ENCODE results near the gene DUSP15. TPM values are rescaled to one million over a fixed set of nuclear protein-coding genes. Genes with fewer than 3 reads are reported as not detected.

Gene DUSP15
- total and polyA plus RNA-seq, 12 donors = 2.4 to 17.6 (median 6.1) TPM

GRCh38 chr20:31883829-31884228 lies 13.5 kb upstream of the DUSP15 start:
- intact Hi-C loops (cut with DNase I) = no loop called here
- H3K27ac ChIP-seq = no peak overlapping the region

GRCh38 chr20:31881945-31882344 lies 11.6 kb upstream of the DUSP15 start:
- no peak for DNase-seq
- no peak overlapping the region for H3K4me3 ChIP-seq
- no peak for TF ChIP-seq CTCF (IDR thresholded peaks at IDR 0.05)
- no peak for TF ChIP-seq POLR2A (IDR thresholded peaks at IDR 0.05)
- H3K27me3 ChIP-seq = no peaks in the 10 kb centered on the region
- H3K9me3 ChIP-seq (replicated peaks in 1 of 3) = no peaks in the 10 kb centered on the region
- no peaks in the 10 kb centered on the region for H3K36me3 ChIP-seq (replicated peaks in 1 of 2)
- peaks cover 0 to 6% of the 10 kb centered on the region in 2 donors for H3K4me1 ChIP-seq (replicated peaks in 1 of 2)
- intact Hi-C loops (cut with DNase I) = no loop called here
- no peak overlapping the region for H3K27ac ChIP-seq
- 52 to 63% (median 57%) methylated on average over 5 of the region's 5 CpGs for WGBS, 4 donors

More at GRCh38 chr20:31883829-31884228, 13.5 kb upstream of the DUSP15 start:
- Histone ChIP-seq H3K4me1 (replicated peaks in 1 of 2) (peaks cover 0 to 4% of the 10 kb centered on the region in 2 donors), H3K9me3 (replicated peaks in 1 of 3) (no peaks in the 10 kb centered on the region), H3K4me3 (no peak overlapping the region), H3K36me3 (replicated peaks in 1 of 2) (no peaks in the 10 kb centered on the region), H3K27me3 (no peaks in the 10 kb centered on the region)
- TF ChIP-seq POLR2A (IDR thresholded peaks at IDR 0.05) = no peak
- TF ChIP-seq CTCF (IDR thresholded peaks at IDR 0.05) = no peak
- no peak for DNase-seq

GRCh38 chr20:31879143-31879987 lies 9.0 kb upstream of the DUSP15 start:
- intact Hi-C loops (cut with DNase I) = no loop called here
- WGBS, 4 donors = 5 to 15% (median 6%) methylated on average over 26 to 45 of the region's 45 CpGs
- peak in 2 of 6 experiments; percentile 25 to 38 for TF ChIP-seq CTCF (IDR thresholded peaks at IDR 0.05)
- TF ChIP-seq POLR2A (IDR thresholded peaks at IDR 0.05) = peak in 1 of 2 donors; percentile 87
- H3K9me3 ChIP-seq (replicated peaks in 1 of 3) = no peaks in the 10 kb centered on the region
- H3K27ac ChIP-seq = peak overlapping the region in 4 of 5 donors; percentile 36 to 85 (median 69)
- H3K27me3 ChIP-seq = no peaks in the 10 kb centered on the region
- H3K4me3 ChIP-seq = peak overlapping the region in 3 of 4 donors; percentile 30 to 72 (median 50)
- peak; percentile 94 to 99 (median 98) for DNase-seq
- peaks cover 0 to 6% of the 10 kb centered on the region in 2 donors for H3K4me1 ChIP-seq (replicated peaks in 1 of 2)
- H3K36me3 ChIP-seq (replicated peaks in 1 of 2) = no peaks in the 10 kb centered on the region

GRCh38 chr20:31877684-31878083 lies 7.4 kb upstream of the DUSP15 start:
- Histone ChIP-seq H3K36me3 (replicated peaks in 1 of 2) (no peaks in the 10 kb centered on the region), H3K27me3 (no peaks in the 10 kb centered on the region), H3K27ac (no peak overlapping the region), H3K4me3 (no peak overlapping the region), H3K4me1 (replicated peaks in 1 of 2) (peaks cover 0 to 6% of the 10 kb centered on the region in 2 donors), H3K9me3 (replicated peaks in 1 of 3) (no peaks in the 10 kb centered on the region)
- TF ChIP-seq POLR2A (IDR thresholded peaks at IDR 0.05) (no peak), CTCF (IDR thresholded peaks at IDR 0.05) (no peak)
- no peak for DNase-seq
- intact Hi-C loops (cut with DNase I) = no loop called here

All from adrenal gland (tissue), 12 donors.